ENCODE results near the gene HCRTR1.
"Not testable (repeated sequence)": the region's sequence is repeated elsewhere in the genome, so short reads cannot be mapped to it uniquely, and the experiment has no call there.

DNA sequence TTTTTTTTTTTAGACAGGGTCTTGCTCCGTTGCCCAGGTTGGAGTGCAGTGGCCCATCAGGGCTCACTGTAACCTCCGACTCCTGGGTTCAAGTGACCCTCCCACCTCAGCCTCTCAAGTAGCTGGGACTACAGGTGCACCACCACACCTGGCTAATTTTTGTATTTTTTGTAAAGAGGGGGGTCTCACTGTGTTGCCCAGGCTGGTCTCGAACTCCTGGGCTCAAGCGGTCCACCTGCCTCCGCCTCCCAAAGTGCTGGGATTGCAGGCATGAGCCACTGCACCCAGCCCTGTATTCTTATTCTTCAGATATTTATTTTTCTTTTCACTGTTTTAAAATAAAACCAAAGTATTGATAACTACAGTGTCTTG, 30.2 kb upstream of the HCRTR1 start:
- TF ChIP-seq CTCF, POLR2AphosphoS5, POLR2A (IDR thresholded peaks at IDR 0.05): not testable (repeated sequence)
